Fibroblast of skin of right biceps (primary cell): ENCODE results near the gene IL15.
"Not testable (repeated sequence)": the region's sequence is repeated elsewhere in the genome, so short reads cannot be mapped to it uniquely, and the experiment has no call there.

Experiments
- DNase-seq: peaks from one replicate; pipeline ENCODE4 v3.0.0-alpha.2; 2013

Gene IL15

GRCh38 chr4:141636082-141636770, at the start of gene IL15:
Gene IL15, plus strand, starts transcription at chr4:141636583. Its CDS starts 82,882 bp downstream, at chr4:141719465.
- DNase-seq = peak; percentile 57

GRCh38 chr4:141587897-141588296, 48.5 kb upstream of the IL15 start:
- DNase-seq = peak; percentile 71

GRCh38 chr4:141595531-141595930, 40.9 kb upstream of the IL15 start:
- DNase-seq = no peak

GRCh38 chr4:141599853-141600252, 36.5 kb upstream of the IL15 start:
- DNase-seq = peak; percentile 41

- DNase-seq = not testable (repeated sequence)
These were observed 31.7 kb upstream of the IL15 start for GRCh38 chr4:141604683-141605082.

- no peak for DNase-seq
These were observed 30.9 kb upstream of the IL15 start for GRCh38 chr4:141605425-141605856.

GRCh38 chr4:141609243-141609642, 27.1 kb upstream of the IL15 start:
- no peak for DNase-seq

GRCh38 chr4:141610365-141610764, 26.0 kb upstream of the IL15 start:
- no peak for DNase-seq

GRCh38 chr4:141614878-141615586, 21.4 kb upstream of the IL15 start:
- no peak for DNase-seq

GRCh38 chr4:141615587-141615918, 20.8 kb upstream of the IL15 start:
- not testable (repeated sequence) for DNase-seq

- DNase-seq = no peak
These were observed 15.7 kb upstream of the IL15 start for GRCh38 chr4:141620715-141621114.

- DNase-seq = no peak
These were observed 11.4 kb upstream of the IL15 start for GRCh38 chr4:141625023-141625422.

- DNase-seq = no peak
These were observed 5.5 kb upstream of the IL15 start for GRCh38 chr4:141630854-141631253.

GRCh38 chr4:141635736-141636081, 674 bp upstream of the IL15 start:
- no peak for DNase-seq

- DNase-seq = peak; percentile 61
These were observed 533 bp downstream of the IL15 start for GRCh38 chr4:141636771-141637460.

GRCh38 chr4:141637565-141637964, 1.2 kb downstream of the IL15 start:
- DNase-seq = no peak

GRCh38 chr4:141638230-141638629, 1.8 kb downstream of the IL15 start:
- DNase-seq = no peak

- DNase-seq = no peak
These were observed 4.3 kb downstream of the IL15 start for GRCh38 chr4:141640696-141641095.

- no peak for DNase-seq
These were observed 5.7 kb downstream of the IL15 start for GRCh38 chr4:141642063-141642462.

GRCh38 chr4:141642711-141643110, 6.3 kb downstream of the IL15 start:
- DNase-seq = no peak

GRCh38 chr4:141643557-141643956, 7.2 kb downstream of the IL15 start:
- DNase-seq = peak; percentile 89

GRCh38 chr4:141645611-141646340, 9.4 kb downstream of the IL15 start:
- peak; percentile 93 for DNase-seq

- peak; percentile 45 for DNase-seq
These were observed 10.6 kb downstream of the IL15 start for GRCh38 chr4:141646969-141647368.
